ENCODE measurements around the gene CAMK1D. TPM values are rescaled to one million over a fixed set of nuclear protein-coding genes. Genes with fewer than 3 reads are reported as not detected.
A peak's percentile ranks its signal among the peaks of the same experiment; 100 is the strongest.
"Not testable (repeated sequence)": the region's sequence is repeated elsewhere in the genome, so short reads cannot be mapped to it uniquely, and the experiment has no call there.

The CAMK1D gene
- total RNA-seq, 2 experiments from 2014 or later: 3.4 to 4.2 TPM

- no peak overlapping the region for H3K27ac Mint-ChIP-seq
- DNase-seq (no peak), ATAC-seq (no peak)
- H3K27me3 Mint-ChIP-seq (ENCODE audit: low read depth): peaks cover 30% of the 10 kb centered on the region
- peaks cover 15% of the 10 kb centered on the region for H3K4me1 Mint-ChIP-seq (ENCODE audit: low read depth)
- peaks cover 2% of the 10 kb centered on the region for H3K36me3 Mint-ChIP-seq (ENCODE audit: low read depth)
- POLR2A ChIA-PET: no interaction called here
- H3K4me3 Mint-ChIP-seq: no peak overlapping the region
- H3K9me3 Mint-ChIP-seq (ENCODE audit: insufficient read depth): no peaks in the 10 kb centered on the region
- CTCF ChIA-PET: no interaction called here
Observed at GRCh38 chr10:12344375-12345110, 4.8 kb upstream of the CAMK1D start.

- peaks cover 36% of the 10 kb centered on the region for H3K27me3 Mint-ChIP-seq (ENCODE audit: low read depth)
- H3K9me3 Mint-ChIP-seq (ENCODE audit: insufficient read depth): no peaks in the 10 kb centered on the region
- peaks cover 32% of the 10 kb centered on the region for H3K4me1 Mint-ChIP-seq (ENCODE audit: low read depth)
- ChIA-PET POLR2A (no interaction called here), CTCF (interaction anchor here (1.0 kb wide), 1 partner anchor 132 kb away, joined by 8 read pairs; no protein-coding TSS in a partner anchor)
- ATAC-seq (no peak), DNase-seq (no peak)
- no peak overlapping the region for H3K27ac Mint-ChIP-seq
- no peak overlapping the region for H3K4me3 Mint-ChIP-seq
- H3K36me3 Mint-ChIP-seq (ENCODE audit: low read depth): peaks cover 5% of the 10 kb centered on the region
Observed at GRCh38 chr10:12346707-12347106, 2.6 kb upstream of the CAMK1D start.

- Mint-ChIP-seq H3K27me3 (ENCODE audit: low read depth) (peaks cover 38% of the 10 kb centered on the region), H3K9me3 (ENCODE audit: insufficient read depth) (no peaks in the 10 kb centered on the region), H3K4me1 (ENCODE audit: low read depth) (peaks cover 35% of the 10 kb centered on the region), H3K27ac (peak overlapping the region; percentile 77), H3K36me3 (ENCODE audit: low read depth) (peaks cover 5% of the 10 kb centered on the region), H3K4me3 (peak overlapping the region; percentile 75)
- ATAC-seq (no peak), DNase-seq (no peak)
- ChIA-PET CTCF (interaction anchor here (0.9 to 3.0 kb wide), 6 partner anchors 15 to 362 kb away, joined by 3 to 11 read pairs (median 4); no protein-coding TSS in a partner anchor), POLR2A (interaction anchor here (0.6 to 1.7 kb wide), 2 partner anchors 17 to 85 kb away, joined by 3 to 11 read pairs; no protein-coding TSS in a partner anchor)
Observed at GRCh38 chr10:12348294-12348869, 965 bp upstream of the CAMK1D start.

DNA sequence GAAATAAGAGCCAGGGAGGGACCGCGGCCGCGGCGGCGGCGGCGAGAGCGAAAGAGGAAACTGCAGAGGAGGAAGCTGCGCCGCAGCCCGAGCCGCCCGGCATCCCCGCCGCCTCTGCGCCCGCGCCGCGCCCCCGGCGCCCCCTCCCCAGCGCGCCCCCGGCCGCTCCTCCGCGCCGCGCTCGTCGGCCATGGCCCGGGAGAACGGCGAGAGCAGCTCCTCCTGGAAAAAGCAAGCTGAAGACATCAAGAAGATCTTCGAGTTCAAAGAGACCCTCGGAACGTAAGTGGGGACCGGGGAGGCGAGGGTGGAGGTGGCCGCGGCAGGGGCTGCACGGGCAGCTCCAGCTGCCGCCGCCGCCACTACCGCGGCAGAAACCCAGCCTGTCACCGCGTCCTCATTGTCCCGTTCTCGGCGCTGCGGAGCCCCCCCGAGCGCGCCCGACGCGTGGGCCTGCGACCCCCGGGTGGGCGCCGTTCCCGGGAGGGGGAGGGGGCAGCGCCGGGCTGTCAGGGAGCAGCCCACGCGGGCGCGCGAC is 351 bp downstream of the CAMK1D start:
- Mint-ChIP-seq H3K4me1 (ENCODE audit: low read depth) (peaks cover 37% of the 10 kb centered on the region), H3K36me3 (ENCODE audit: low read depth) (peaks cover 5% of the 10 kb centered on the region), H3K4me3 (peak overlapping the region; percentile 89), H3K27me3 (ENCODE audit: low read depth) (peaks cover 41% of the 10 kb centered on the region), H3K9me3 (ENCODE audit: insufficient read depth) (no peaks in the 10 kb centered on the region), H3K27ac (peak overlapping the region; percentile 90)
- DNase-seq: no peak
- CTCF ChIA-PET: interaction anchor here (1.2 to 3.0 kb wide), 4 partner anchors 17 to 306 kb away, joined by 4 to 11 read pairs (median 5); no protein-coding TSS in a partner anchor
- POLR2A ChIA-PET: interaction anchor here (0.6 to 1.7 kb wide), 3 partner anchors 16 to 1163 kb away, joined by 3 to 11 read pairs (median 3); no protein-coding TSS in a partner anchor
- ATAC-seq: peak; percentile 2

- Mint-ChIP-seq H3K4me3 (peak overlapping the region; percentile 89), H3K36me3 (ENCODE audit: low read depth) (peaks cover 5% of the 10 kb centered on the region), H3K9me3 (ENCODE audit: insufficient read depth) (no peaks in the 10 kb centered on the region), H3K27ac (peak overlapping the region; percentile 86), H3K27me3 (ENCODE audit: low read depth) (peaks cover 40% of the 10 kb centered on the region), H3K4me1 (ENCODE audit: low read depth) (peaks cover 34% of the 10 kb centered on the region)
- POLR2A ChIA-PET: interaction anchor here (0.6 to 1.7 kb wide), 4 partner anchors 16 to 1164 kb away, joined by 3 to 11 read pairs (median 3); no protein-coding TSS in a partner anchor
- DNase-seq (peak; percentile 67), ATAC-seq (peak; percentile 47)
- CTCF ChIA-PET: interaction anchor here (0.6 to 3.0 kb wide), 4 partner anchors 9 to 305 kb away, joined by 3 to 11 read pairs (median 4); no protein-coding TSS in a partner anchor
Observed at GRCh38 chr10:12350167-12350872, 973 bp downstream of the CAMK1D start.

DNA sequence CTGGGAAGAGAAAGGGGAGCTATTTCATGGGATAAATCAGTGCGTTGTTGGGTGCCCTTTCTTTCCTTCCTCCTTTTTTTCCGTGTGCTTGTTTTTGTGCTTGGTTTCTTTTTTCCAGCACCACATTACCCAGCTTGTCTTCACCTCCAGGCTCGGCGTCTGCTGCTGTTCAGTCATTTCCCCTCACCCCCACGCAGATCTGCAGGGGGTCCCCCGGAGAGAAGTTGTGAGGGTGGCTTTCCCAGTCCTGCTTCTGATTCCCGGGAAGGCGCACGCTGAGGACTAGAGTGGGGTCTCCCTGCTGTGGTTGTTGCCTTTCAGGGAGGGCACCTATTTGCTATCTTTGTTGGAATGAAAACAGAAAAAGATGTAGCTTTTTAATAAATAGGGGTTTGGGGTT is 1.6 kb downstream of the CAMK1D start:
- ChIA-PET POLR2A (interaction anchor here (0.6 kb wide), 1 partner anchor 112 kb away, joined by 3 read pairs; no protein-coding TSS in a partner anchor), CTCF (interaction anchor here (0.6 to 3.0 kb wide), 4 partner anchors 8 to 305 kb away, joined by 3 to 11 read pairs (median 4); no protein-coding TSS in a partner anchor)
- Mint-ChIP-seq H3K27ac (peak overlapping the region; percentile 86), H3K4me1 (ENCODE audit: low read depth) (peaks cover 34% of the 10 kb centered on the region), H3K36me3 (ENCODE audit: low read depth) (peaks cover 5% of the 10 kb centered on the region), H3K9me3 (ENCODE audit: insufficient read depth) (no peaks in the 10 kb centered on the region), H3K27me3 (ENCODE audit: low read depth) (peaks cover 46% of the 10 kb centered on the region), H3K4me3 (peak overlapping the region; percentile 89)
- DNase-seq: no peak
- ATAC-seq: no peak

- Mint-ChIP-seq H3K4me1 (ENCODE audit: low read depth) (peaks cover 37% of the 10 kb centered on the region), H3K4me3 (peak overlapping the region; percentile 89)
- ATAC-seq: no peak
Observed at GRCh38 chr10:12351447-12351846, 2.1 kb downstream of the CAMK1D start.

GRCh38 chr10:12351889-12352288 is 2.5 kb downstream of the CAMK1D start:
- H3K27ac Mint-ChIP-seq: no peak overlapping the region
- ATAC-seq: no peak
- ChIA-PET CTCF (no interaction called here), POLR2A (no interaction called here)
- H3K4me3 Mint-ChIP-seq: no peak overlapping the region
- no peaks in the 10 kb centered on the region for H3K9me3 Mint-ChIP-seq (ENCODE audit: insufficient read depth)
- H3K4me1 Mint-ChIP-seq (ENCODE audit: low read depth): peaks cover 37% of the 10 kb centered on the region
- H3K36me3 Mint-ChIP-seq (ENCODE audit: low read depth): peaks cover 5% of the 10 kb centered on the region
- peaks cover 43% of the 10 kb centered on the region for H3K27me3 Mint-ChIP-seq (ENCODE audit: low read depth)
- DNase-seq: no peak

More at GRCh38 chr10:12351447-12351846, 2.1 kb downstream of the CAMK1D start:
- H3K9me3 Mint-ChIP-seq (ENCODE audit: insufficient read depth): no peaks in the 10 kb centered on the region
- peaks cover 44% of the 10 kb centered on the region for H3K27me3 Mint-ChIP-seq (ENCODE audit: low read depth)
- H3K36me3 Mint-ChIP-seq (ENCODE audit: low read depth): peaks cover 5% of the 10 kb centered on the region
- no peak for DNase-seq
- ChIA-PET CTCF (interaction anchor here (1.1 kb wide), 1 partner anchor 59 kb away, joined by 3 read pairs; no protein-coding TSS in a partner anchor), POLR2A (no interaction called here)
- H3K27ac Mint-ChIP-seq: no peak overlapping the region

DNA sequence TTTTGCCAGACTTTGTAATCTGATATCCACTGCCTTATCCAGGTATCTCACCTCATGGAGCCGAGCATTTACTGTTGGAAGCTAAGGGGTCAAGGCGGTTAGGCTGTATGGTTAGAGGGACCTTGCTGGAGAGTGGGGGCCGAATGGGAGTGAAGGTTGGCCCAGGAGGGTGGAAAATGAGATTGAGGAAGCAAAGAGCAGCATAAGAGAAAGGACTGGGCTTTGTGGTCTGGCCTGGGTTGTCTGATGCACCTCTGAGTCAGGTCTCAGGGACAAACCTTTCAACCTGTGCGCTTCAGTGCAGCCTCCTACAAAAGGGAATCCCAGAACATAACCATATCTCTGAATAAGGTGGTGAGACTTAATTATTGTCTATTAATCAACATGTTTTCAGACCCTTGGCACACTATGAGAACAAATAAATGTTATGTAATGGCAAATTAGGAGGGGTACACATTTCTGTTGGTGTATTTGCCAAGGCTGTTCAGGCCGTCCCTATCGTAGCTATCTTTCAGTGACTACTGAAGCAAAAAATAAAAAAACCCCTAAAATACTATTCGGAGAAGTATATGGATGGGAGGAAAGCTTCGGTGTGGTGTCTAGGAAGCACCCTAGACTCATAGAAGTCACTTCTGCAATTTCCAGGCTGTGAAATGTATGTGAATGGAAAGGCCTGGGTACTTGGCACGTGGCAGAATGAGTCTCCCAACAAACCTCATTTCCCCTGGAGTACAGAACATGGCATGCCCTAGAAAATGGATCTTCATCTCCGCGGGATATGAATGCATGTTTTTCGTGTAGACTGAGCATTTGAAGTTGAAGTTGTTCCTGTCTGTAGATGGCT is 4.3 kb downstream of the CAMK1D start:
- ChIA-PET POLR2A (no interaction called here), CTCF (no interaction called here)
- ATAC-seq (no peak), DNase-seq (no peak)
- H3K4me3 Mint-ChIP-seq: no peak overlapping the region
- peaks cover 32% of the 10 kb centered on the region for H3K27me3 Mint-ChIP-seq (ENCODE audit: low read depth)
- no peaks in the 10 kb centered on the region for H3K9me3 Mint-ChIP-seq (ENCODE audit: insufficient read depth)
- H3K36me3 Mint-ChIP-seq (ENCODE audit: low read depth): peaks cover 5% of the 10 kb centered on the region
- H3K27ac Mint-ChIP-seq: no peak overlapping the region
- peaks cover 27% of the 10 kb centered on the region for H3K4me1 Mint-ChIP-seq (ENCODE audit: low read depth)

DNA sequence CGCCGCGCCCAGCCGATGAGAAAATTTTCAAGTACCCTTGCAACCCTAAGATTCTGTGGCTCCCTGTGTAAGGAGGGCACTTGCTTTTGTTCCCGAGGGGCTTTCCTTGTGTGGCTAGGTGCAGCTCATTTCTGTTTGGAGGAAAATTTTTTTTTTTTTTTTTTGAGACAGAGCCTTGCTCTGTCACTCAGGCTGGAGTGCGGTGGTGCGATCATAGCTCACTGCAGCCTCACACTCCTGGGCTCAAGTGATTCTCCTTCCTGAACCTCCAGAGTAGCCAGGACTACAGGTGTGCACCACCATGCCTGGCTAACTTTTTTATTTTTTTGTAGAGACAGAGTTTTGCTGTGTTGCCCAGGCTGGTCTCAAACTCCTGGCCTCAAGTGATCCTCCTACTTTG is 5.3 kb downstream of the CAMK1D start:
- H3K9me3 Mint-ChIP-seq (ENCODE audit: insufficient read depth); POLR2A ChIA-PET; H3K36me3 Mint-ChIP-seq (ENCODE audit: low read depth); CTCF ChIA-PET; H3K27ac Mint-ChIP-seq; DNase-seq; ATAC-seq; H3K4me3 Mint-ChIP-seq: not testable (repeated sequence)
- peaks cover 36% of the 10 kb centered on the region for H3K4me1 Mint-ChIP-seq (ENCODE audit: low read depth)
- peaks cover 32% of the 10 kb centered on the region for H3K27me3 Mint-ChIP-seq (ENCODE audit: low read depth)

DNA sequence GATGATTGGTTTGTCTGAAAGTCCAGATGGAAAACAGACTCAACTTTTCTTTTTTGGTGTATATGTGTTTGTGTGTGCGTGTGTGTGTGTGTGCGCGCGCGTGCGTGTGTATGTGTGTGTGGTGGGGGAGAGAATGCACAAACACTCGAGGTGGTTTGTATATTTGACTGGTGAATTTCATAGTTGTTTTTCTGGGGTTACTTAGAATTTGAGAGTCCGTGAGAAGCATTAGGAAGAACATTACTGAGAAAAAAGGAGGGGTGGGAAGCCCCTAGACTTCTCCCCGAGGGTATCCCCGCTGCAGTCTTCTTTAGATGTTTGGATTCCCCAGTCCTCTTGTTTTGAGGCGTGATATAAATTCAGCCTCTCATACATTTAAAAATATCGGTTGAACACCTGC is 6.0 kb downstream of the CAMK1D start:
- ATAC-seq: no peak
- H3K4me1 Mint-ChIP-seq (ENCODE audit: low read depth): peaks cover 32% of the 10 kb centered on the region
- POLR2A ChIA-PET: no interaction called here
- H3K27me3 Mint-ChIP-seq (ENCODE audit: low read depth): peaks cover 28% of the 10 kb centered on the region
- peaks cover 1% of the 10 kb centered on the region for H3K36me3 Mint-ChIP-seq (ENCODE audit: low read depth)
- H3K4me3 Mint-ChIP-seq: no peak overlapping the region
- no peaks in the 10 kb centered on the region for H3K9me3 Mint-ChIP-seq (ENCODE audit: insufficient read depth)
- DNase-seq: no peak
- no peak overlapping the region for H3K27ac Mint-ChIP-seq
- CTCF ChIA-PET: interaction anchor here (0.9 kb wide), 1 partner anchor 50 kb away, joined by 3 read pairs; no protein-coding TSS in a partner anchor

Data from activated CD8-positive, alpha-beta T cell treated with anti-CD3 and anti-CD28 coated beads, Interleukin-2, amount 10 ng/mL, durations not matched to agents 7 days and 5 days (primary cell).